ENCODE measurements around the gene AKT2.
A peak's percentile ranks its signal among the peaks of the same experiment; 100 is the strongest.

Gene AKT2

DNA sequence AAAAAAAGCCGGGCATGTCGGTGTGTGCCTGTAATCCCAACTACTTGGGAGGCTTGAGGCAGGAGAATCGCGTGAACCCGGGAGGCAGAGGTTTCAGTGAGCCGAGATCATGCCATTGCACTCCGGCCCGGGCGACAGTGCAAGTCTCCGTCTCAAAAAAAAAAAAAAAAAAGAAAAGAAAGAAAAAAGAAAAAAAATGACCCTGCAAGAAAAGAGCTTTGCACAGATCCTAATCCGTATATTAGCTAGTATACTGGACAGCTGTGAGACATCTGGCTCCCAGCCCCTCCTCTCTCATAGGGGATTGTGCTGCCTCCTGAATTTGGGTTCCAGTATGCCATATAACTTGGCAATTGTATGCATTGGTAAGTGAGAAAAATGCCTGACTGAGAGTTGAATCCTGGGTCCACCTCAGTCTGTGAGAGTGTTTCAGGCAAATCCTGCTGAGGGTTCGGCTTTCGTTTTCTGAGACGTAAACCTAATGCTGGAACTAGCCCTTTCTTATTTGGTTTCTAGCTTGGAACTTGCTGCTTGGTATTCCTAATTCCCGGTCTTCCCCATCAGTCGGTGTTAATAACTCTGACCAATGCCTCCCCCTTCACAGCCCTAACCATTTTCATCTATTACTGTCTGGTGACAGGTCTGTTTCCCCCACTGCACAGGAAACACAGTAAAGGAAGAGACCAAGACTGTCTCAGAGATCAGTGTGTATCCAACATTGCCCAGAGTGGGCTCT lies 1.3 kb upstream of the AKT2 start:
- H3K4me1 ChIP-seq (ENCODE audit: insufficient read depth, poor library complexity, severe bottlenecking) = peaks cover 4% of the 10 kb centered on the region
- no peaks in the 10 kb centered on the region for H3K9me3 ChIP-seq (ENCODE audit: severe bottlenecking)
- ATAC-seq (ENCODE audit: low read depth) = no peak
- peaks cover 4% of the 10 kb centered on the region; the same call in 1 of the 2 replicates for H3K36me3 ChIP-seq (ENCODE audit: low read depth)
- no peak overlapping the region for H3K4me3 ChIP-seq (ENCODE audit: severe bottlenecking)
- no peaks in the 10 kb centered on the region for H3K27me3 ChIP-seq (ENCODE audit: insufficient read depth, poor library complexity, severe bottlenecking)
- no peak for DNase-seq (ENCODE audit: low spot score)
- TF ChIP-seq, protein P1, sequence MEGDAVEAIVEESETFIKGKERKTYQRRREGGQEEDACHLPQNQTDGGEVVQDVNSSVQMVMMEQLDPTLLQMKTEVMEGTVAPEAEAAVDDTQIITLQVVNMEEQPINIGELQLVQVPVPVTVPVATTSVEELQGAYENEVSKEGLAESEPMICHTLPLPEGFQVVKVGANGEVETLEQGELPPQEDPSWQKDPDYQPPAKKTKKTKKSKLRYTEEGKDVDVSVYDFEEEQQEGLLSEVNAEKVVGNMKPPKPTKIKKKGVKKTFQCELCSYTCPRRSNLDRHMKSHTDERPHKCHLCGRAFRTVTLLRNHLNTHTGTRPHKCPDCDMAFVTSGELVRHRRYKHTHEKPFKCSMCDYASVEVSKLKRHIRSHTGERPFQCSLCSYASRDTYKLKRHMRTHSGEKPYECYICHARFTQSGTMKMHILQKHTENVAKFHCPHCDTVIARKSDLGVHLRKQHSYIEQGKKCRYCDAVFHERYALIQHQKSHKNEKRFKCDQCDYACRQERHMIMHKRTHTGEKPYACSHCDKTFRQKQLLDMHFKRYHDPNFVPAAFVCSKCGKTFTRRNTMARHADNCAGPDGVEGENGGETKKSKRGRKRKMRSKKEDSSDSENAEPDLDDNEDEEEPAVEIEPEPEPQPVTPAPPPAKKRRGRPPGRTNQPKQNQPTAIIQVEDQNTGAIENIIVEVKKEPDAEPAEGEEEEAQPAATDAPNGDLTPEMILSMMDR (IDR thresholded peaks at IDR 0.05; ENCODE audit: poor library complexity, severe bottlenecking) = no peak
- H3K27ac ChIP-seq (ENCODE audit: poor library complexity, severe bottlenecking) = peak overlapping the region; percentile 64

DNA sequence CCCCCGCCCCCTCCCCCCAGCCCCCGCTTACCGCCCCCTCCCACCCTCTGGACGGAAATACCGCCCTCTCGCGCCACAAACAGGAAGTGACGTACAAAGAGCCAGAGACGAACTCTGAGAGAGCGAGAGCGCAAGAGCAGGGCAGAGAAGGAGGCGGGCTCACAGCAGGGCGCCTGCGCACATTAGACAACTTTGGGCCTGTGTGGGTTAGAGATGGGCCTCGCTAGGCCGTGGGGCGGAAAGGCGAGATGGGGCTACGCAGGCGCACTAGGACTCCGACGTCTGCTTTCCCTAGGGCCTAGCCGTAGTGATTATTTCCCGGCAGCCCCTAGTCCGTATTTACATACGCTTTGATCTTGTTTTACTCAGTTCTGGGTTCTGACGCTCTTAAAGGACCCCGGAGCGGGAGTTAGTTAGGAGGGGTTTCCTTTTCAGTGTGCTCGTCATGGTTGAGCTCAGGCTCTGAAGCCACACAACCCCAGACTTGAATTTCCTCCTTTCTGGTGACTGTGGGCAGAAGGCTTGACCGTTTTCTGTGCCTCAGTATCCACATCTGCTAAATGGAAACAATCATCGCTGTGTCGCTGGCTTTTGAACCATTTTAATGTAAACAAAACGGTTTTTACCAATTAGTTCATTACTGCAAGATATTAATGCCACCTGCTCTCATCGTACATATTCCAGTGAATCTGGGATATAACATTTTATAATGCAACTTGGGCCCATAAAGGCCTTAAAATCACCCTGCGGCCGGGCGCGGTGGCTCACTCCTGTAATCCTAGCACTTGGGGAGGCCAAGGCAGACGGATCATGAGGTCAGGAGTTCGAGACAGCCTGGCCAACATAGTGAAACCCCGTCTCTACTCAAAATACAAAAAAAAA lies 449 bp upstream of the AKT2 start:
- Histone ChIP-seq H3K36me3 (ENCODE audit: low read depth) (peaks cover 4% of the 10 kb centered on the region; the same call in 1 of the 2 replicates), H3K27ac (ENCODE audit: poor library complexity, severe bottlenecking) (peak overlapping the region; percentile 64), H3K27me3 (ENCODE audit: insufficient read depth, poor library complexity, severe bottlenecking) (no peaks in the 10 kb centered on the region), H3K4me3 (ENCODE audit: severe bottlenecking) (peak overlapping the region; percentile 88), H3K4me1 (ENCODE audit: insufficient read depth, poor library complexity, severe bottlenecking) (peaks cover 4% of the 10 kb centered on the region), H3K9me3 (ENCODE audit: severe bottlenecking) (no peaks in the 10 kb centered on the region)
- peak; percentile 97 for DNase-seq (ENCODE audit: low spot score)
- peak; percentile 94 for ATAC-seq (ENCODE audit: low read depth)
- TF ChIP-seq, protein P1 (IDR thresholded peaks at IDR 0.05; ENCODE audit: poor library complexity, severe bottlenecking) = no peak

DNA sequence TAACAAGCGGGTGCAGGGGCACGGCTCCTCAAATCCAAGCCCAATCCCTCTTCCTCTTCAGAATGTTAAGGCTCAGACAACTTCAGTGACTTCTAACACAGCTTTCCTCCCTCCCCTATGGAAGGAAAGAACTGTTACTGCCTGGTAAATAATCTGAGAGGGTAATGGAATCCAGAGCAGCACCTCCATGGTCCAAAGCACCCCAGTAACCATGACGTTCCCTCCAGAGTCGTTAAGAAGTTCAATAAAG lies 969 bp downstream of the AKT2 start:
- peak overlapping the region; percentile 88 for H3K4me3 ChIP-seq (ENCODE audit: severe bottlenecking)
- H3K27me3 ChIP-seq (ENCODE audit: insufficient read depth, poor library complexity, severe bottlenecking) = no peaks in the 10 kb centered on the region
- peak overlapping the region; percentile 64 for H3K27ac ChIP-seq (ENCODE audit: poor library complexity, severe bottlenecking)
- no peak for DNase-seq (ENCODE audit: low spot score)
- no peaks in the 10 kb centered on the region for H3K9me3 ChIP-seq (ENCODE audit: severe bottlenecking)
- TF ChIP-seq, protein P1 (IDR thresholded peaks at IDR 0.05; ENCODE audit: poor library complexity, severe bottlenecking) = no peak
- peaks cover 4% of the 10 kb centered on the region for H3K4me1 ChIP-seq (ENCODE audit: insufficient read depth, poor library complexity, severe bottlenecking)
- ATAC-seq (ENCODE audit: low read depth) = no peak
- peaks cover 4% of the 10 kb centered on the region; the same call in 1 of the 2 replicates for H3K36me3 ChIP-seq (ENCODE audit: low read depth)

DNA sequence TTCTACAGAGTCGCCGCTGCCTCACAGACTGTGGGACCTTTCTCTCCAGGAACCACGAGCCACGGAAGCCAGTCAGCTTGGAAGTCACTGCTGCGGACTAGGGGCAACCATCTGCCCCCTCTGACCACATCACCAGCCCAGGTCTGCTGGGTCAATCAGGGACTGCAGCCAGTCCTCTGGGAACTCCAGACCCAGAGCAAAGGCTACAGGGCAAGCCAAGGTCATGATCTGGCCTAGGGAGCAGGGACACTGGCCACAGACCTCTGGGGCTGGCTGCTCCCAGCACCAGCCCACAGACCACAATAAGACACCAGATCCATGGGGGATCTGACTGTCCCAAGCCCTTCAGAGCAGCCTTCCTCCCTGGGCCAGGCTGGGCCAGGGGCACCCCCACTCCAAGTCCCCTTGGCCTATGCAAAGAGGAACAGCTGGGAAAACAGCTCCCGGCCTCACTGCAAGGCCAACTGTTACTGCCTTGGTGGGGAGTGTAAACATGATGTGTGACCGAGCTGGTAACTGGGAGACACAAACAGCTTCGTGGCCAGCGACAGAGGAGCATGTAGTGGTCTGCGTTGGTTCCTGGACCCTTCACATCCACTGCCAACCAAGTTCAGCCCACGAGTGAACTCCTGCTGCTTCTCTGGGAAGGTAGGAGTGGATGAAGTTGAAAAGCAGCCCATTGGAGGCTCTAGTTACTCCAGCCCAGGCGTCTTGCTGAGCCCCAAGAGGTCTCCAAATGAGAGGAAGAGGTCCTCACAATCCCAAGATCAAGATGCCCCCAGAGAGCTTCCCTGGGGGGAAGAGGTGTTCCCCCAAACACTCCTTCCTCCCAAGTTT lies 1.5 kb downstream of the AKT2 start:
- H3K4me3 ChIP-seq (ENCODE audit: severe bottlenecking) = peak overlapping the region; percentile 88
- no peaks in the 10 kb centered on the region for H3K27me3 ChIP-seq (ENCODE audit: insufficient read depth, poor library complexity, severe bottlenecking)
- no peak for ATAC-seq (ENCODE audit: low read depth)
- no peak for DNase-seq (ENCODE audit: low spot score)
- TF ChIP-seq, protein P1 (IDR thresholded peaks at IDR 0.05; ENCODE audit: poor library complexity, severe bottlenecking) = no peak
- no peaks in the 10 kb centered on the region for H3K9me3 ChIP-seq (ENCODE audit: severe bottlenecking)
- peak overlapping the region; percentile 64 for H3K27ac ChIP-seq (ENCODE audit: poor library complexity, severe bottlenecking)
- peaks cover 4% of the 10 kb centered on the region; the same call in 1 of the 2 replicates for H3K36me3 ChIP-seq (ENCODE audit: low read depth)
- H3K4me1 ChIP-seq (ENCODE audit: insufficient read depth, poor library complexity, severe bottlenecking) = peaks cover 4% of the 10 kb centered on the region
